K562 (cell line): ENCODE measurements around the gene HEMK1. TPM values are rescaled to one million over a fixed set of nuclear protein-coding genes. Genes with fewer than 3 reads are reported as not detected.

Source experiments
- ZFPM2 ChIP-seq: fragments of 250-450 bp; sonication (Bioruptor Pico); IDR thresholded peaks from 2 replicates; pipeline ENCODE4 v1.5.1; 2022; ENCODE audit warnings: mild to moderate bottlenecking
- polyA plus RNA-seq, 8 experiments: library from polyadenylated mRNA; depleted of rRNA in 4 of 8; stranded (reverse) in 5 of 8; unstranded in 3 of 8; fragments of >200 nt; fragmentation: Nextera tagmentation in 2 of 8; fragmentation: Illumina TruSeq in 1 of 8; extraction: Ambion mirVana in 2 of 8; extraction: Trizol in 1 of 8; gene quantifications; 2 replicates each; pipeline versions ENCODE4 v1.2.1 to v1.2.3, GENCODE V29; 2011 to 2014; ENCODE audit warnings: inconsistent platforms in 1 of 8, missing spikeins in 1 of 8
- total RNA-seq, 7 experiments: library from RNA; depleted of rRNA in 6 of 7; stranded (reverse); fragments of >200 nt in 6 of 7; fragmentation: Illumina TruSeq in 2 of 7; extraction: Trizol in 2 of 7; gene quantifications; 2 replicates each; pipeline versions ENCODE4 v1.2.1 to v1.2.3, GENCODE V29; 2011 to 2021; ENCODE audit warnings: low replicate concordance in 1 of 7
- TF ChIP-seq, protein P1 (sequence below): fragments of 450-650 bp; formaldehyde crosslinking; IDR thresholded peaks from 2 replicates; pipeline ENCODE4 v1.4.0; 2020; ENCODE audit warnings: mild to moderate bottlenecking, mixed read lengths
- TF ChIP-seq, protein P2 (sequence below): fragments of 450-650 bp; conservative IDR thresholded peaks from 2 replicates; pipeline ENCODE4 v1.6.1; 2016; ENCODE audit warnings: missing genetic modification characterization, low read depth, mild to moderate bottlenecking, control low read depth, missing compliant biosample characterization
- TF ChIP-seq, protein P3 (sequence below): sonication (generic); formaldehyde crosslinking; IDR thresholded peaks from 2 replicates; pipeline ENCODE4 v1.8.0; 2022; ENCODE audit warnings: mild to moderate bottlenecking, missing genetic modification reagents
- TF ChIP-seq, protein P4 (sequence below), 3 experiments: fragments of 200-800 bp in 1 of 3; sonication (Bioruptor generic) in 1 of 3; sonication (generic) in 1 of 3; formaldehyde crosslinking in 1 of 3; IDR thresholded peaks; 2 replicates each; pipeline versions ENCODE4 v1.6.1 to v1.8.0; 2016 to 2022; ENCODE audit warnings: mild to moderate bottlenecking in 2 of 3, missing compliant biosample characterization in 2 of 3, missing genetic modification characterization in 2 of 3, missing genetic modification reagents in 1 of 3

The HEMK1 gene
- total and polyA plus RNA-seq, 9 of the 15 experiments (the other 6 are each of a cell fraction or from before 2014, with no cell fraction given): 2.0 to 16.8 (median 11.4) TPM

DNA sequence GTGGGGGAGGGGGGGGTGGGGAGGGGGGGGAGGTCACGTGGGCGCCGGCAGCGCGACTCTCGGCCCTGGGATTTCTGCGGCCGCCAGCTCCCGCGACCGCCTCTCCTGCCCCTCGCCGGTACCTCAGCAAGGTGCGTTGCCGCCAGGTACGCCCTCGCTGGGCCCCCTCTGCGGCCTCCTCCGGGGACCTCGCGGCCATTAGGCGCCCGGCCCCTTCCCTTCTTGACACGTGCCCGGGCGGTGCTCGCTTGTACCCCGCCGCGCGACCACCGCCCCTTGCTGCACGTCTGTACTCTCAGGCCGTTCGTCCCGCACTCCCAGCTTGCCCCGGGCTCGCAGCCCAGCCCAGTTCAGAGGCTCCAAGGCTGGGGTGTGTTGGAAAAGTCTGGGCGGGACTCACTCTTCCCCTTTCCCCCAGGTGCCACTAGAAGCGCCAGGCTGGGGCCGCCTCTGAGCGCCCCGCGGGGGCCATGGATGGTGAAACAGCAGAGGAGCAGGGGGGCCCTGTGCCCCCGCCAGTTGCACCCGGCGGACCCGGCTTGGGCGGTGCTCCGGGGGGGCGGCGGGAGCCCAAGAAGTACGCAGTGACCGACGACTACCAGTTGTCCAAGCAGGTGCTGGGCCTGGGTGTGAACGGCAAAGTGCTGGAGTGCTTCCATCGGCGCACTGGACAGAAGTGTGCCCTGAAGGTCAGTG is 47.9 kb downstream of the HEMK1 start, which contains the start of gene MAPKAPK3 (continued):
- TF ChIP-seq, protein P1, sequence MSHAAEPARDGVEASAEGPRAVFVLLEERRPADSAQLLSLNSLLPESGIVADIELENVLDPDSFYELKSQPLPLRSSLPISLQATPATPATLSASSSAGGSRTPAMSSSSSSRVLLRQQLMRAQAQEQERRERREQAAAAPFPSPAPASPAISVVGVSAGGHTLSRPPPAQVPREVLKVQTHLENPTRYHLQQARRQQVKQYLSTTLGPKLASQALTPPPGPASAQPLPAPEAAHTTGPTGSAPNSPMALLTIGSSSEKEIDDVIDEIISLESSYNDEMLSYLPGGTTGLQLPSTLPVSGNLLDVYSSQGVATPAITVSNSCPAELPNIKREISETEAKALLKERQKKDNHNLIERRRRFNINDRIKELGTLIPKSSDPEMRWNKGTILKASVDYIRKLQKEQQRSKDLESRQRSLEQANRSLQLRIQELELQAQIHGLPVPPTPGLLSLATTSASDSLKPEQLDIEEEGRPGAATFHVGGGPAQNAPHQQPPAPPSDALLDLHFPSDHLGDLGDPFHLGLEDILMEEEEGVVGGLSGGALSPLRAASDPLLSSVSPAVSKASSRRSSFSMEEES (CRISPR knock-in tag): peak; percentile 35
- TF ChIP-seq, protein P2, sequence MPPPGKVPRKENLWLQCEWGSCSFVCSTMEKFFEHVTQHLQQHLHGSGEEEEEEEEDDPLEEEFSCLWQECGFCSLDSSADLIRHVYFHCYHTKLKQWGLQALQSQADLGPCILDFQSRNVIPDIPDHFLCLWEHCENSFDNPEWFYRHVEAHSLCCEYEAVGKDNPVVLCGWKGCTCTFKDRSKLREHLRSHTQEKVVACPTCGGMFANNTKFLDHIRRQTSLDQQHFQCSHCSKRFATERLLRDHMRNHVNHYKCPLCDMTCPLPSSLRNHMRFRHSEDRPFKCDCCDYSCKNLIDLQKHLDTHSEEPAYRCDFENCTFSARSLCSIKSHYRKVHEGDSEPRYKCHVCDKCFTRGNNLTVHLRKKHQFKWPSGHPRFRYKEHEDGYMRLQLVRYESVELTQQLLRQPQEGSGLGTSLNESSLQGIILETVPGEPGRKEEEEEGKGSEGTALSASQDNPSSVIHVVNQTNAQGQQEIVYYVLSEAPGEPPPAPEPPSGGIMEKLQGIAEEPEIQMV (tag): no peak
- TF ChIP-seq, protein P3, sequence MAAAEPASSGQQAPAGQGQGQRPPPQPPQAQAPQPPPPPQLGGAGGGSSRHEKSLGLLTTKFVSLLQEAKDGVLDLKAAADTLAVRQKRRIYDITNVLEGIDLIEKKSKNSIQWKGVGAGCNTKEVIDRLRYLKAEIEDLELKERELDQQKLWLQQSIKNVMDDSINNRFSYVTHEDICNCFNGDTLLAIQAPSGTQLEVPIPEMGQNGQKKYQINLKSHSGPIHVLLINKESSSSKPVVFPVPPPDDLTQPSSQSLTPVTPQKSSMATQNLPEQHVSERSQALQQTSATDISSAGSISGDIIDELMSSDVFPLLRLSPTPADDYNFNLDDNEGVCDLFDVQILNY (CRISPR knock-in tag): no peak
- TF ChIP-seq, protein P4, sequence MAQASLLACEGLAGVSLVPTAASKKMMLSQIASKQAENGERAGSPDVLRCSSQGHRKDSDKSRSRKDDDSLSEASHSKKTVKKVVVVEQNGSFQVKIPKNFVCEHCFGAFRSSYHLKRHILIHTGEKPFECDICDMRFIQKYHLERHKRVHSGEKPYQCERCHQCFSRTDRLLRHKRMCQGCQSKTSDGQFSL (CRISPR knock-in tag; IDR thresholded peaks at IDR 0.05): peak; percentile 75
- TF ChIP-seq, protein P4 (tag; IDR thresholded peaks at IDR 0.05): peak in 1 of 2 experiments; percentile 99; a peak in 2 of 4 replicates
- TF ChIP-seq ZFPM2 (CRISPR knock-in tag): no peak
